ENCODE results near the gene PAX7. TPM values are rescaled to one million over a fixed set of nuclear protein-coding genes. Genes with fewer than 3 reads are reported as not detected.

Gene PAX7
- 0.38 to 0.56 TPM (median 0.42 TPM) in 5 replicates for total RNA-seq (2022; extraction: Qiagen RNA extraction; ENCODE audit: low read depth)

GRCh38 chr1:18630511-18631495 lies at the start of gene PAX7:
PAX7 (plus strand) TSS chr1:18630846; CDS start chr1:18631604, 758 bp downstream.

Other genes with a start within 250 kb of the PAX7 start
- 1.2 to 2.1 TPM (median 1.5 TPM) in 5 replicates for gene KLHDC7A, start 149.9 kb upstream of the PAX7 start, total RNA-seq (2022; extraction: Qiagen RNA extraction; ENCODE audit: low read depth)
- gene TAS1R2, start 228.8 kb downstream of the PAX7 start, total RNA-seq (2022; extraction: Qiagen RNA extraction; ENCODE audit: low read depth), result not detected in 5 replicates